Activated T-cell treated with anti-CD3 and anti-CD28 coated beads for 48 hours (primary cell): ENCODE measurements around the gene NIPAL1.

Source experiments
- DNase-seq: peaks from one replicate; pipeline ENCODE4 v3.0.0-alpha.2; 2020; ENCODE audit warnings: low read depth

Gene NIPAL1

GRCh38 chr4:48027653-48028052 lies 11.1 kb downstream of the NIPAL1 start:
- no peak for DNase-seq

GRCh38 chr4:48028696-48029095 lies 12.1 kb downstream of the NIPAL1 start:
- DNase-seq = no peak

GRCh38 chr4:48030470-48030869 lies 13.9 kb downstream of the NIPAL1 start:
- no peak for DNase-seq

- no peak for DNase-seq
Measured at GRCh38 chr4:48031802-48032525, 15.4 kb downstream of the NIPAL1 start.

- no peak for DNase-seq
Measured at GRCh38 chr4:48032721-48033120, 16.1 kb downstream of the NIPAL1 start.

GRCh38 chr4:48033412-48033811 lies 16.8 kb downstream of the NIPAL1 start:
- no peak for DNase-seq

- peak; percentile 39 for DNase-seq
Measured at GRCh38 chr4:48033825-48034413, 17.3 kb downstream of the NIPAL1 start.

GRCh38 chr4:48035952-48036351 lies 19.4 kb downstream of the NIPAL1 start:
- DNase-seq = no peak

- no peak for DNase-seq
Measured at GRCh38 chr4:48037117-48037462, 20.5 kb downstream of the NIPAL1 start.

- no peak for DNase-seq
Measured at GRCh38 chr4:48038666-48039065, 22.1 kb downstream of the NIPAL1 start.

GRCh38 chr4:48039561-48039960 lies 23.0 kb downstream of the NIPAL1 start:
- no peak for DNase-seq

- peak; percentile 31 for DNase-seq
Measured at GRCh38 chr4:48041535-48042137, 25.1 kb downstream of the NIPAL1 start.

GRCh38 chr4:48042979-48043461 lies 26.4 kb downstream of the NIPAL1 start:
- DNase-seq = no peak

- no peak for DNase-seq
Measured at GRCh38 chr4:48043504-48043903, 26.9 kb downstream of the NIPAL1 start.

GRCh38 chr4:48044298-48044697 lies 27.7 kb downstream of the NIPAL1 start:
- DNase-seq = no peak

- no peak for DNase-seq
Measured at GRCh38 chr4:48046059-48046458, 29.5 kb downstream of the NIPAL1 start.

- peak; percentile 67 for DNase-seq
Measured at GRCh38 chr4:48047421-48047844, 30.9 kb downstream of the NIPAL1 start.

GRCh38 chr4:48047896-48048295 lies 31.3 kb downstream of the NIPAL1 start:
- no peak for DNase-seq

- no peak for DNase-seq
Measured at GRCh38 chr4:48049483-48049882, 32.9 kb downstream of the NIPAL1 start.

GRCh38 chr4:48051078-48051477 lies 34.5 kb downstream of the NIPAL1 start:
- DNase-seq = no peak

GRCh38 chr4:48058617-48059530 lies 42.3 kb downstream of the NIPAL1 start:
- no peak for DNase-seq

- DNase-seq = no peak
Measured at GRCh38 chr4:48064349-48064748, 47.8 kb downstream of the NIPAL1 start.
